GM23338 (cell line): ENCODE measurements around the gene EFCC1. TPM values are rescaled to one million over a fixed set of nuclear protein-coding genes. Genes with fewer than 3 reads are reported as not detected.

ENCODE experiments used
- ATAC-seq: fragments of 200-7000 bp; cut with Tn5 transposase; 3 replicates; pipeline ENCODE4 v1.9.1; 2020
- DNase-seq: peaks from one replicate; pipeline ENCODE4 v3.0.0-alpha.2; 2015; ENCODE audit warnings: low spot score
- H2AFZ ChIP-seq: fragments of 200-600 bp; sonication (generic); 2 replicates; pipeline ENCODE4 v1.8.0; 2016; ENCODE audit warnings: antibody characterized with exemption, mild to moderate bottlenecking, moderate library complexity
- H3F3A ChIP-seq: fragments of 200-600 bp; sonication (generic); replicated peaks from 2 replicates; pipeline ENCODE4 v1.8.0; 2017; ENCODE audit warnings: antibody characterized with exemption, mixed run types, low read depth
- H3K27ac ChIP-seq: fragments of 200-600 bp; sonication (generic); 2 replicates; pipeline ENCODE4 v1.6.1; 2016; ENCODE audit warnings: low read depth
- H3K27me3 ChIP-seq: fragments of 200-600 bp; sonication (generic); 2 replicates; pipeline ENCODE4 v1.8.0; 2016; ENCODE audit warnings: mild to moderate bottlenecking, mixed run types, moderate library complexity; ENCODE audit not compliant: insufficient read depth
- H3K36me3 ChIP-seq: fragments of 200-600 bp; sonication (generic); 2 replicates; pipeline ENCODE4 v1.8.0; 2016; ENCODE audit warnings: mild to moderate bottlenecking; ENCODE audit not compliant: insufficient read depth
- H3K4me1 ChIP-seq: fragments of 200-600 bp; sonication (generic); 2 replicates; pipeline ENCODE4 v1.8.0; 2016; ENCODE audit warnings: mild to moderate bottlenecking, moderate library complexity; ENCODE audit not compliant: insufficient read depth
- H3K4me2 ChIP-seq: fragments of 200-600 bp; sonication (generic); 2 replicates; pipeline ENCODE4 v1.7.1; 2017; ENCODE audit warnings: mixed run types
- H3K4me3 ChIP-seq: fragments of 200-600 bp; sonication (generic); 2 replicates; pipeline ENCODE4 v1.6.1; 2016; ENCODE audit warnings: mixed run types
- H3K79me2 ChIP-seq: fragments of 200-600 bp; sonication (generic); replicated peaks from 2 replicates; pipeline ENCODE4 v1.8.0; 2017; ENCODE audit warnings: mild to moderate bottlenecking; ENCODE audit not compliant: insufficient read depth
- H3K9me2 ChIP-seq: fragments of 200-600 bp; sonication (generic); 2 replicates; pipeline ENCODE4 v1.8.0; 2017; ENCODE audit not compliant: insufficient read depth
- H4K20me1 ChIP-seq: fragments of 200-600 bp; sonication (generic); replicated peaks from 2 replicates; pipeline ENCODE4 v1.8.0; 2017; ENCODE audit warnings: mild to moderate bottlenecking; ENCODE audit not compliant: insufficient read depth
- H3K27ac Mint-ChIP-seq: 2 replicates; pipeline ENCODE4 v1.8.0; 2020; ENCODE audit warnings: inconsistent platforms, mild to moderate bottlenecking, moderate library complexity, mixed read lengths
- H3K27me3 Mint-ChIP-seq: 3 replicates; pipeline ENCODE4 v1.8.0; 2022; ENCODE audit warnings: low read depth, mild to moderate bottlenecking, moderate library complexity, mixed read lengths, inconsistent platforms; ENCODE audit not compliant: insufficient read depth, poor library complexity
- H3K36me3 Mint-ChIP-seq: 3 replicates; pipeline ENCODE4 v1.8.0; 2021; ENCODE audit warnings: low read depth, mild to moderate bottlenecking, inconsistent platforms, moderate library complexity, mixed read lengths
- H3K4me1 Mint-ChIP-seq: 3 replicates; pipeline ENCODE4 v1.8.0; 2020; ENCODE audit warnings: mild to moderate bottlenecking, inconsistent platforms, mixed read lengths
- H3K4me3 Mint-ChIP-seq: 3 replicates; pipeline ENCODE4 v1.8.0; 2021; ENCODE audit warnings: moderate library complexity, mild to moderate bottlenecking, inconsistent platforms, mixed read lengths
- H3K9me3 Mint-ChIP-seq: 3 replicates; pipeline ENCODE4 v1.8.0; 2020; ENCODE audit warnings: moderate library complexity, mild to moderate bottlenecking, inconsistent platforms, mixed read lengths
- CREB1 ChIP-seq: fragments of 250-450 bp; sonication (Bioruptor Pico); IDR thresholded peaks from 2 replicates; pipeline ENCODE4 v1.5.0; 2020; ENCODE audit warnings: low read depth, mild to moderate bottlenecking, moderate library complexity
- EZH2phosphoT487 ChIP-seq: fragments of 200-600 bp; sonication (generic); IDR thresholded peaks from one replicate; pipeline ENCODE4 v1.8.1; 2018; ENCODE audit warnings: antibody characterized with exemption; ENCODE audit not compliant: unreplicated experiment
- JUNB ChIP-seq: IDR thresholded peaks from one replicate; pipeline ENCODE4 v1.6.1; 2016; ENCODE audit warnings: antibody characterized with exemption; ENCODE audit not compliant: unreplicated experiment
- NANOG ChIP-seq: IDR thresholded peaks from 2 replicates; pipeline ENCODE4 v1.6.1; 2016; ENCODE audit warnings: antibody characterized with exemption, borderline replicate concordance
- POLR2AphosphoS5 ChIP-seq: IDR thresholded peaks from 2 replicates; pipeline ENCODE4 v1.6.1; 2016; ENCODE audit warnings: antibody characterized with exemption, low read depth
- ZNF114 ChIP-seq: fragments of 250-450 bp; sonication (Bioruptor Pico); IDR thresholded peaks from 2 replicates; pipeline ENCODE4 v1.5.0; 2020; ENCODE audit warnings: mild to moderate bottlenecking, moderate library complexity
- ZNF331 ChIP-seq: fragments of 250-450 bp; sonication (Bioruptor Pico); IDR thresholded peaks from 2 replicates; pipeline ENCODE4 v1.5.0; 2020; ENCODE audit warnings: low read depth, mild to moderate bottlenecking, moderate library complexity
- polyA plus RNA-seq: library from polyadenylated mRNA; unstranded; fragments of >200 nt; fragmentation: Nextera tagmentation; extraction: Ambion mirVana; gene quantifications from 2 replicates; pipeline ENCODE4 v1.2.1, GENCODE V29; 2016
- total RNA-seq: library from RNA; depleted of rRNA; stranded (reverse); fragments of >200 nt; shearing (Covaris generic); gene quantifications from 2 replicates; pipeline ENCODE4 v1.2.3, GENCODE V29; 2014
- TF ChIP-seq, protein P1 (sequence below): fragments of 250-450 bp; sonication (Bioruptor Pico); IDR thresholded peaks from 2 replicates; pipeline ENCODE4 v1.5.0; 2020; ENCODE audit warnings: mild to moderate bottlenecking, moderate library complexity
- TF ChIP-seq, protein P2 (sequence below): IDR thresholded peaks from 2 replicates; pipeline ENCODE4 v1.6.1; 2016; ENCODE audit warnings: antibody characterized with exemption
- TF ChIP-seq, protein P3 (sequence below): IDR thresholded peaks from one replicate; pipeline ENCODE4 v1.6.1; 2018; ENCODE audit warnings: antibody characterized with exemption; ENCODE audit not compliant: unreplicated experiment

EFCC1 gene
- total and polyA plus RNA-seq, 2 experiments from 2014 or later: not detected

DNA sequence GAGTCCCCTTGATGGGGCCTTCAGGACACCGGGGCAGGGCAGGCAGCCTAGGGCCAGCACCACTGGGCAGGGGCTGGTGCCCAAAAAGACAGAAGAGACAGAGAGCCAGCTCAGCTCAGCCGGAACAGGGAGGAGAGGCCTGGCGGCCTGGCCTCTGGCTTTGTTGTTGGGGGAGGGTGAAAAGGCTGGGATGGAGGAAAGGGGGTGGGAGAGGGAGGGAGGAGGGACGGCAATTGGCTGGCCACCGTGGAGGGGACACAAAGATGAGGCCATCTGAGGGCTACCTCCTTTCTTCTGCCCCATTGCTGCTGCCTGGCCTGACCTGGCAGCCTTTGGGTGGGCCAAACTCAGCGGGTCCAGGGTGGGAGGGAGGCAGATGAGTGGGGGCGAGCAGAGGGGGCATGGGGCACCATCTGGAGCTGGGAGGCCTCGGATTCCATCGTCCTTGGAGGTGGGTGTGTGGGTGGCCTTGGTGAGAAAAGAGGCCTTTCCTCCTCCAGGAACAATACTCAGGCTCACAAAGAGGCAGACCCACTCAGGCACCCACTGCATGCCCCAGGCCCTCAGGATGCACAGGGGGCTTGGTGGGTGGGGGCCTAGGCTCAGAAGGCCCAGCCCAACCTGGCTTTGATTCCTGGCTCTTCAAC is 9.3 kb downstream of the EFCC1 start:
- Histone ChIP-seq H3K27ac (no peak overlapping the region), H3K9me2 (no peaks in the 10 kb centered on the region), H3F3A (no peaks in the 10 kb centered on the region), H3K27me3 (peaks cover 30% of the 10 kb centered on the region), H3K4me3 (no peak overlapping the region), H3K4me1 (no peaks in the 10 kb centered on the region), H2AFZ (no peak overlapping the region), H3K4me2 (no peak overlapping the region), H4K20me1 (no peaks in the 10 kb centered on the region; the same call in 1 of the 2 replicates), H3K79me2 (no peaks in the 10 kb centered on the region), H3K36me3 (no peaks in the 10 kb centered on the region)
- Mint-ChIP-seq H3K27ac (no peak overlapping the region), H3K36me3 (no peaks in the 10 kb centered on the region; the same call in 2 of the 3 replicates), H3K4me1 (peaks cover 1% of the 10 kb centered on the region), H3K27me3 (peaks cover 15% of the 10 kb centered on the region), H3K9me3 (no peaks in the 10 kb centered on the region), H3K4me3 (no peak overlapping the region)
- ATAC-seq (no peak), DNase-seq (no peak)
- no peak for TF ChIP-seq NANOG
- TF ChIP-seq, protein P1, sequence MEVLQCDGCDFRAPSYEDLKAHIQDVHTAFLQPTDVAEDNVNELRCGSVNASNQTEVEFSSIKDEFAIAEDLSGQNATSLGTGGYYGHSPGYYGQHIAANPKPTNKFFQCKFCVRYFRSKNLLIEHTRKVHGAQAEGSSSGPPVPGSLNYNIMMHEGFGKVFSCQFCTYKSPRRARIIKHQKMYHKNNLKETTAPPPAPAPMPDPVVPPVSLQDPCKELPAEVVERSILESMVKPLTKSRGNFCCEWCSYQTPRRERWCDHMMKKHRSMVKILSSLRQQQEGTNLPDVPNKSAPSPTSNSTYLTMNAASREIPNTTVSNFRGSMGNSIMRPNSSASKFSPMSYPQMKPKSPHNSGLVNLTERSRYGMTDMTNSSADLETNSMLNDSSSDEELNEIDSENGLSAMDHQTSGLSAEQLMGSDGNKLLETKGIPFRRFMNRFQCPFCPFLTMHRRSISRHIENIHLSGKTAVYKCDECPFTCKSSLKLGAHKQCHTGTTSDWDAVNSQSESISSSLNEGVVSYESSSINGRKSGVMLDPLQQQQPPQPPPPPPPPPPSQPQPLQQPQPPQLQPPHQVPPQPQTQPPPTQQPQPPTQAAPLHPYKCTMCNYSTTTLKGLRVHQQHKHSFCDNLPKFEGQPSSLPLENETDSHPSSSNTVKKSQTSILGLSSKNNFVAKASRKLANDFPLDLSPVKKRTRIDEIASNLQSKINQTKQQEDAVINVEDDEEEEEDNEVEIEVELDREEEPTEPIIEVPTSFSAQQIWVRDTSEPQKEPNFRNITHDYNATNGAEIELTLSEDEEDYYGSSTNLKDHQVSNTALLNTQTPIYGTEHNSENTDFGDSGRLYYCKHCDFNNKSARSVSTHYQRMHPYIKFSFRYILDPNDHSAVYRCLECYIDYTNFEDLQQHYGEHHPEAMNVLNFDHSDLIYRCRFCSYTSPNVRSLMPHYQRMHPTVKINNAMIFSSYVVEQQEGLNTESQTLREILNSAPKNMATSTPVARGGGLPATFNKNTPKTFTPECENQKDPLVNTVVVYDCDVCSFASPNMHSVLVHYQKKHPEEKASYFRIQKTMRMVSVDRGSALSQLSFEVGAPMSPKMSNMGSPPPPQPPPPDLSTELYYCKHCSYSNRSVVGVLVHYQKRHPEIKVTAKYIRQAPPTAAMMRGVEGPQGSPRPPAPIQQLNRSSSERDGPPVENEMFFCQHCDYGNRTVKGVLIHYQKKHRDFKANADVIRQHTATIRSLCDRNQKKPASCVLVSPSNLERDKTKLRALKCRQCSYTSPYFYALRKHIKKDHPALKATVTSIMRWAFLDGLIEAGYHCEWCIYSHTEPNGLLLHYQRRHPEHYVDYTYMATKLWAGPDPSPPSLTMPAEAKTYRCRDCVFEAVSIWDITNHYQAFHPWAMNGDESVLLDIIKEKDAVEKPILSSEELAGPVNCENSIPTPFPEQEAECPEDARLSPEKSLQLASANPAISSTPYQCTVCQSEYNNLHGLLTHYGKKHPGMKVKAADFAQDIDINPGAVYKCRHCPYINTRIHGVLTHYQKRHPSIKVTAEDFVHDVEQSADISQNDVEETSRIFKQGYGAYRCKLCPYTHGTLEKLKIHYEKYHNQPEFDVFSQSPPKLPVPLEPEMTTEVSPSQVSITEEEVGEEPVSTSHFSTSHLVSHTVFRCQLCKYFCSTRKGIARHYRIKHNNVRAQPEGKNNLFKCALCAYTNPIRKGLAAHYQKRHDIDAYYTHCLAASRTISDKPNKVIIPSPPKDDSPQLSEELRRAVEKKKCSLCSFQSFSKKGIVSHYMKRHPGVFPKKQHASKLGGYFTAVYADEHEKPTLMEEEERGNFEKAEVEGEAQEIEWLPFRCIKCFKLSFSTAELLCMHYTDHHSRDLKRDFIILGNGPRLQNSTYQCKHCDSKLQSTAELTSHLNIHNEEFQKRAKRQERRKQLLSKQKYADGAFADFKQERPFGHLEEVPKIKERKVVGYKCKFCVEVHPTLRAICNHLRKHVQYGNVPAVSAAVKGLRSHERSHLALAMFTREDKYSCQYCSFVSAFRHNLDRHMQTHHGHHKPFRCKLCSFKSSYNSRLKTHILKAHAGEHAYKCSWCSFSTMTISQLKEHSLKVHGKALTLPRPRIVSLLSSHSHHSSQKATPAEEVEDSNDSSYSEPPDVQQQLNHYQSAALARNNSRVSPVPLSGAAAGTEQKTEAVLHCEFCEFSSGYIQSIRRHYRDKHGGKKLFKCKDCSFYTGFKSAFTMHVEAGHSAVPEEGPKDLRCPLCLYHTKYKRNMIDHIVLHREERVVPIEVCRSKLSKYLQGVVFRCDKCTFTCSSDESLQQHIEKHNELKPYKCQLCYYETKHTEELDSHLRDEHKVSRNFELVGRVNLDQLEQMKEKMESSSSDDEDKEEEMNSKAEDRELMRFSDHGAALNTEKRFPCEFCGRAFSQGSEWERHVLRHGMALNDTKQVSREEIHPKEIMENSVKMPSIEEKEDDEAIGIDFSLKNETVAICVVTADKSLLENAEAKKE (CRISPR knock-in tag): no peak
- TF ChIP-seq ZNF331 (CRISPR knock-in tag): no peak
- TF ChIP-seq, protein P2, sequence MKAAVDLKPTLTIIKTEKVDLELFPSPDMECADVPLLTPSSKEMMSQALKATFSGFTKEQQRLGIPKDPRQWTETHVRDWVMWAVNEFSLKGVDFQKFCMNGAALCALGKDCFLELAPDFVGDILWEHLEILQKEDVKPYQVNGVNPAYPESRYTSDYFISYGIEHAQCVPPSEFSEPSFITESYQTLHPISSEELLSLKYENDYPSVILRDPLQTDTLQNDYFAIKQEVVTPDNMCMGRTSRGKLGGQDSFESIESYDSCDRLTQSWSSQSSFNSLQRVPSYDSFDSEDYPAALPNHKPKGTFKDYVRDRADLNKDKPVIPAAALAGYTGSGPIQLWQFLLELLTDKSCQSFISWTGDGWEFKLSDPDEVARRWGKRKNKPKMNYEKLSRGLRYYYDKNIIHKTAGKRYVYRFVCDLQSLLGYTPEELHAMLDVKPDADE: no peak
- no peak for TF ChIP-seq JUNB
- no peak for TF ChIP-seq ZNF114 (CRISPR knock-in tag)
- no peak for TF ChIP-seq CREB1 (CRISPR knock-in tag)
- TF ChIP-seq, protein P3, sequence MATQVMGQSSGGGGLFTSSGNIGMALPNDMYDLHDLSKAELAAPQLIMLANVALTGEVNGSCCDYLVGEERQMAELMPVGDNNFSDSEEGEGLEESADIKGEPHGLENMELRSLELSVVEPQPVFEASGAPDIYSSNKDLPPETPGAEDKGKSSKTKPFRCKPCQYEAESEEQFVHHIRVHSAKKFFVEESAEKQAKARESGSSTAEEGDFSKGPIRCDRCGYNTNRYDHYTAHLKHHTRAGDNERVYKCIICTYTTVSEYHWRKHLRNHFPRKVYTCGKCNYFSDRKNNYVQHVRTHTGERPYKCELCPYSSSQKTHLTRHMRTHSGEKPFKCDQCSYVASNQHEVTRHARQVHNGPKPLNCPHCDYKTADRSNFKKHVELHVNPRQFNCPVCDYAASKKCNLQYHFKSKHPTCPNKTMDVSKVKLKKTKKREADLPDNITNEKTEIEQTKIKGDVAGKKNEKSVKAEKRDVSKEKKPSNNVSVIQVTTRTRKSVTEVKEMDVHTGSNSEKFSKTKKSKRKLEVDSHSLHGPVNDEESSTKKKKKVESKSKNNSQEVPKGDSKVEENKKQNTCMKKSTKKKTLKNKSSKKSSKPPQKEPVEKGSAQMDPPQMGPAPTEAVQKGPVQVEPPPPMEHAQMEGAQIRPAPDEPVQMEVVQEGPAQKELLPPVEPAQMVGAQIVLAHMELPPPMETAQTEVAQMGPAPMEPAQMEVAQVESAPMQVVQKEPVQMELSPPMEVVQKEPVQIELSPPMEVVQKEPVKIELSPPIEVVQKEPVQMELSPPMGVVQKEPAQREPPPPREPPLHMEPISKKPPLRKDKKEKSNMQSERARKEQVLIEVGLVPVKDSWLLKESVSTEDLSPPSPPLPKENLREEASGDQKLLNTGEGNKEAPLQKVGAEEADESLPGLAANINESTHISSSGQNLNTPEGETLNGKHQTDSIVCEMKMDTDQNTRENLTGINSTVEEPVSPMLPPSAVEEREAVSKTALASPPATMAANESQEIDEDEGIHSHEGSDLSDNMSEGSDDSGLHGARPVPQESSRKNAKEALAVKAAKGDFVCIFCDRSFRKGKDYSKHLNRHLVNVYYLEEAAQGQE: no peak
- TF ChIP-seq EZH2phosphoT487: no peak
- no peak for TF ChIP-seq POLR2AphosphoS5
